Esophagus mucosa (tissue), 1 donor: ENCODE measurements around the gene CACNA1C. TPM values are rescaled to one million over a fixed set of nuclear protein-coding genes. Genes with fewer than 3 reads are reported as not detected.

Experiments
- ATAC-seq: fragments of 200-7000 bp; cut with Tn5 transposase; one replicate; pipeline ENCODE4 v1.9.1; 2020
- total RNA-seq: library from RNA; stranded (reverse); gene quantifications from one replicate; pipeline ENCODE4 v1.2.4, GENCODE V29; 2023
- donor health status: DM: yes; HTN: yes; CAD: no.

CACNA1C gene
- total RNA-seq, 1 donor from 2014 or later, result 1.1 TPM

GRCh38 chr12:2142068-2142467, 89.3 kb downstream of the CACNA1C start:
- no peak for ATAC-seq

- no peak for ATAC-seq
These were observed 92.2 kb downstream of the CACNA1C start for GRCh38 chr12:2144951-2145350.

- no peak for ATAC-seq
These were observed 92.7 kb downstream of the CACNA1C start for GRCh38 chr12:2145433-2145998.

GRCh38 chr12:2147335-2147734, 94.5 kb downstream of the CACNA1C start:
- ATAC-seq, result no peak

GRCh38 chr12:2149091-2149490, 96.3 kb downstream of the CACNA1C start:
- no peak for ATAC-seq

GRCh38 chr12:2150833-2151232, 98.0 kb downstream of the CACNA1C start:
- ATAC-seq, result no peak

GRCh38 chr12:2151391-2151790, 98.6 kb downstream of the CACNA1C start:
- no peak for ATAC-seq

GRCh38 chr12:2152134-2152533, 99.3 kb downstream of the CACNA1C start:
- no peak for ATAC-seq

- no peak for ATAC-seq
These were observed 101.3 kb downstream of the CACNA1C start for GRCh38 chr12:2154050-2154449.

GRCh38 chr12:2154521-2154920, 101.7 kb downstream of the CACNA1C start:
- no peak for ATAC-seq

GRCh38 chr12:2156333-2156732, 103.5 kb downstream of the CACNA1C start:
- no peak for ATAC-seq

GRCh38 chr12:2160043-2160442, 107.3 kb downstream of the CACNA1C start:
- ATAC-seq, result no peak

GRCh38 chr12:2161473-2161872, 108.7 kb downstream of the CACNA1C start:
- peak; percentile 62 for ATAC-seq

- ATAC-seq, result peak; percentile 35
These were observed 110.6 kb downstream of the CACNA1C start for GRCh38 chr12:2163177-2163941.

- ATAC-seq, result no peak
These were observed 112.2 kb downstream of the CACNA1C start for GRCh38 chr12:2165021-2165420.

GRCh38 chr12:2165927-2166326, 113.1 kb downstream of the CACNA1C start:
- no peak for ATAC-seq

GRCh38 chr12:2166696-2167095, 113.9 kb downstream of the CACNA1C start:
- no peak for ATAC-seq

GRCh38 chr12:2167231-2167630, 114.4 kb downstream of the CACNA1C start:
- ATAC-seq, result no peak

- ATAC-seq, result peak; percentile 84
These were observed 116.0 kb downstream of the CACNA1C start for GRCh38 chr12:2168808-2169207.

GRCh38 chr12:2169489-2169888, 116.7 kb downstream of the CACNA1C start:
- no peak for ATAC-seq

- ATAC-seq, result no peak
These were observed 117.2 kb downstream of the CACNA1C start for GRCh38 chr12:2169940-2170339.

GRCh38 chr12:2170376-2170775, 117.6 kb downstream of the CACNA1C start:
- no peak for ATAC-seq

GRCh38 chr12:2171672-2172426, 119.1 kb downstream of the CACNA1C start:
- ATAC-seq, result no peak
